Right lobe of liver (tissue), 4 donors: ENCODE measurements around the gene FMNL1.

Source experiments
- CTCF ChIP-seq, 4 donors: fragments of 200-600 bp in 3 of 4; fragments of 450-650 bp in 1 of 4; IDR thresholded peaks; one replicate each; pipeline versions ENCODE4 v1.5.1 to v1.8.0; 2016 to 2022; ENCODE audit warnings: antibody characterized with exemption in 4 of 4, mild to moderate bottlenecking in 2 of 4
- POLR2A ChIP-seq: fragments of 450-650 bp; IDR thresholded peaks from one replicate; pipeline ENCODE4 v1.6.1; 2017; ENCODE audit warnings: antibody characterized with exemption, mild to moderate bottlenecking
- donor health status: DM: no; HTN: no; CAD: no.
- donor health status: DM: no; HTN: no; CAD: no.
- donor health status: DM: no; HTN: yes; CAD: no.

GRCh38 chr17:45186801-45187354, 34.8 kb upstream of the FMNL1 start:
- no peak for TF ChIP-seq CTCF (IDR thresholded peaks at IDR 0.05)
- TF ChIP-seq POLR2A, result no peak
